Measurements from ENCODE around the gene CLEC4M.

The CLEC4M gene

GRCh38 chr19:7762719-7763293 is at the start of gene CLEC4M:
Gene CLEC4M (plus strand): TSS chr19:7763243. CDS start chr19:7763267, 24 bp downstream.
- no peak for DNase-seq

GRCh38 chr19:7715671-7716070 is 47.4 kb upstream of the CLEC4M start:
- no peak for DNase-seq

- DNase-seq, result no peak
Measured at GRCh38 chr19:7716762-7717161, 46.3 kb upstream of the CLEC4M start.

GRCh38 chr19:7718668-7719067 is 44.4 kb upstream of the CLEC4M start:
- DNase-seq, result no peak

- DNase-seq, result no peak
Measured at GRCh38 chr19:7720351-7720750, 42.7 kb upstream of the CLEC4M start.

- no peak for DNase-seq
Measured at GRCh38 chr19:7722231-7722651, 40.8 kb upstream of the CLEC4M start.

GRCh38 chr19:7725791-7726190 is 37.3 kb upstream of the CLEC4M start:
- no peak for DNase-seq

- DNase-seq, result no peak
Measured at GRCh38 chr19:7729211-7729610, 33.8 kb upstream of the CLEC4M start.

- DNase-seq, result no peak
Measured at GRCh38 chr19:7729831-7730285, 33.2 kb upstream of the CLEC4M start.

- DNase-seq, result no peak
Measured at GRCh38 chr19:7730286-7731217, 32.5 kb upstream of the CLEC4M start.

- no peak for DNase-seq
Measured at GRCh38 chr19:7731218-7731595, 31.8 kb upstream of the CLEC4M start.

- DNase-seq, result no peak
Measured at GRCh38 chr19:7731615-7732014, 31.4 kb upstream of the CLEC4M start.

- DNase-seq, result no peak
Measured at GRCh38 chr19:7732045-7732444, 31.0 kb upstream of the CLEC4M start, which contains the start of gene CLEC4G. Gene CLEC4G (minus strand): TSS chr19:7732110. CDS start chr19:7732102, 8 bp downstream.

GRCh38 chr19:7733376-7733775 is 29.7 kb upstream of the CLEC4M start:
- DNase-seq, result no peak

GRCh38 chr19:7734220-7735203 is 28.5 kb upstream of the CLEC4M start:
- no peak for DNase-seq

GRCh38 chr19:7736148-7736547 is 26.9 kb upstream of the CLEC4M start:
- no peak for DNase-seq

GRCh38 chr19:7737215-7737614 is 25.8 kb upstream of the CLEC4M start:
- no peak for DNase-seq

GRCh38 chr19:7738023-7738422 is 25.0 kb upstream of the CLEC4M start:
- no peak for DNase-seq

GRCh38 chr19:7739211-7739755 is 23.8 kb upstream of the CLEC4M start:
- no peak for DNase-seq

GRCh38 chr19:7739801-7740681 is 23.0 kb upstream of the CLEC4M start:
- DNase-seq, result no peak

All from hypothalamus (tissue), 51 donors.